HEK293 (cell line): ENCODE data around the gene NFATC2IP.

Source experiments
- CTCF ChIA-PET: fragments of 350-600 bp; formaldehyde crosslinking; extraction: SDS; loops from one replicate; lab custom pipeline; 2021; ENCODE audit warnings: antibody characterized with exemption; lab: Yijun Ruan, JAX
- POLR2A ChIA-PET: fragments of 300-600 bp; formaldehyde crosslinking; extraction: SDS; loops from one replicate; lab custom pipeline; 2020; ENCODE audit warnings: antibody characterized with exemption, inconsistent platforms; lab: Yijun Ruan, JAX
- H3K27ac ChIP-seq: fragments of 200-500 bp; sonication (Bioruptor generic); 2 replicates; pipeline ENCODE4 v1.5.1; 2014; ENCODE audit warnings: low read depth, low read length, control low read depth, inconsistent platforms; ENCODE audit errors: extremely low read depth
- H3K36me3 ChIP-seq, 2 experiments: fragments of 200-500 bp in 1 of 2; sonication (Bioruptor generic) in 1 of 2; 1 replicate in 1 of 2; 2 replicates in 1 of 2; pipeline ENCODE4 v1.5.1; 2014 to 2017; ENCODE audit warnings: inconsistent platforms in 2 of 2, low read length in 2 of 2; ENCODE audit not compliant: control insufficient read depth in 2 of 2, insufficient read depth in 1 of 2
- H3K4me1 ChIP-seq: fragments of 200-500 bp; sonication (Bioruptor generic); 2 replicates; pipeline ENCODE4 v1.5.1; 2014; ENCODE audit warnings: mild to moderate bottlenecking, low read length, inconsistent platforms; ENCODE audit not compliant: control insufficient read depth, insufficient read depth
- H3K4me3 ChIP-seq: 2 replicates; pipeline ENCODE4 v1.5.1; 2011; ENCODE audit warnings: low read depth, mild to moderate bottlenecking, control low read depth, low read length, moderate library complexity
- H3K9me3 ChIP-seq: fragments of 200-500 bp; sonication (Bioruptor generic); 2 replicates; pipeline ENCODE4 v1.5.1; 2014; ENCODE audit warnings: low read depth, low read length, inconsistent platforms; ENCODE audit not compliant: control insufficient read depth, insufficient read depth
- BCL6B ChIP-seq: fragments of 450-650 bp; formaldehyde crosslinking; IDR thresholded peaks from 2 replicates; pipeline ENCODE4 v1.5.1; 2017; ENCODE audit warnings: missing biosample characterization, missing genetic modification characterization
- GLIS2 ChIP-seq: fragments of 450-650 bp; formaldehyde crosslinking; IDR thresholded peaks from 2 replicates; pipeline ENCODE4 v1.5.1; 2016; ENCODE audit warnings: missing biosample characterization, missing genetic modification characterization
- SALL2 ChIP-seq: fragments of 450-650 bp; formaldehyde crosslinking; IDR thresholded peaks from 2 replicates; pipeline ENCODE4 v1.5.0; 2017; ENCODE audit warnings: missing biosample characterization, mild to moderate bottlenecking, missing genetic modification characterization, borderline replicate concordance
- SCRT1 ChIP-seq: fragments of 450-650 bp; formaldehyde crosslinking; IDR thresholded peaks from 2 replicates; pipeline ENCODE4 v1.5.1; 2016; ENCODE audit warnings: missing biosample characterization, missing genetic modification characterization, borderline replicate concordance
- ZNF121 ChIP-seq: fragments of 450-650 bp; formaldehyde crosslinking; IDR thresholded peaks from 2 replicates; pipeline ENCODE4 v1.5.1; 2016; ENCODE audit warnings: missing biosample characterization, missing genetic modification characterization
- ZNF146 ChIP-seq: fragments of 450-650 bp; formaldehyde crosslinking; IDR thresholded peaks from 2 replicates; pipeline ENCODE4 v1.5.1; 2016; ENCODE audit warnings: missing biosample characterization, missing genetic modification characterization
- ZNF335 ChIP-seq: fragments of 450-650 bp; formaldehyde crosslinking; conservative IDR thresholded peaks from 2 replicates; pipeline ENCODE4 v1.5.1; 2016; ENCODE audit warnings: missing biosample characterization, missing genetic modification characterization
- ZNF423 ChIP-seq: fragments of 450-650 bp; formaldehyde crosslinking; IDR thresholded peaks from 2 replicates; pipeline ENCODE4 v1.5.1; 2016; ENCODE audit warnings: missing biosample characterization, missing genetic modification characterization
- ZNF473 ChIP-seq: fragments of 450-650 bp; formaldehyde crosslinking; IDR thresholded peaks from 2 replicates; pipeline ENCODE4 v1.5.1; 2017; ENCODE audit warnings: missing biosample characterization, missing genetic modification characterization
- ZNF544 ChIP-seq: fragments of 450-650 bp; formaldehyde crosslinking; IDR thresholded peaks from 2 replicates; pipeline ENCODE4 v1.5.0; 2017; ENCODE audit warnings: missing biosample characterization, missing genetic modification characterization
- ZNF561 ChIP-seq: fragments of 450-650 bp; IDR thresholded peaks from 2 replicates; pipeline ENCODE4 v1.5.1; 2018; ENCODE audit warnings: missing biosample characterization, missing genetic modification characterization, borderline replicate concordance
- ZNF585B ChIP-seq: fragments of 450-650 bp; formaldehyde crosslinking; IDR thresholded peaks from 2 replicates; pipeline ENCODE4 v1.5.1; 2016; ENCODE audit warnings: missing biosample characterization, missing genetic modification characterization
- ZNF621 ChIP-seq: fragments of 450-650 bp; formaldehyde crosslinking; IDR thresholded peaks from 2 replicates; pipeline ENCODE4 v1.5.1; 2017; ENCODE audit warnings: missing biosample characterization, missing genetic modification characterization
- ZNF677 ChIP-seq: fragments of 450-650 bp; IDR thresholded peaks from 2 replicates; pipeline ENCODE4 v1.5.0; 2018; ENCODE audit warnings: missing biosample characterization, mild to moderate bottlenecking, missing genetic modification characterization, moderate library complexity
- ZNF747 ChIP-seq: fragments of 450-650 bp; formaldehyde crosslinking; IDR thresholded peaks from 2 replicates; pipeline ENCODE4 v1.5.1; 2016; ENCODE audit warnings: missing biosample characterization, missing genetic modification characterization
- ZNF776 ChIP-seq: fragments of 450-650 bp; formaldehyde crosslinking; IDR thresholded peaks from 2 replicates; pipeline ENCODE4 v1.5.0; 2017; ENCODE audit warnings: missing biosample characterization, missing genetic modification characterization, borderline replicate concordance
- TF ChIP-seq, protein P1 (sequence below): fragments of 450-650 bp; formaldehyde crosslinking; IDR thresholded peaks from 2 replicates; pipeline ENCODE4 v1.5.1; 2016; ENCODE audit warnings: missing biosample characterization, missing genetic modification characterization
- TF ChIP-seq, protein P2 (sequence below): fragments of 450-650 bp; formaldehyde crosslinking; IDR thresholded peaks from 2 replicates; pipeline ENCODE4 v1.5.1; 2016; ENCODE audit warnings: missing biosample characterization, missing genetic modification characterization
- TF ChIP-seq, protein P3 (sequence below): fragments of 450-650 bp; formaldehyde crosslinking; IDR thresholded peaks from 2 replicates; pipeline ENCODE4 v1.5.1; 2016; ENCODE audit warnings: missing biosample characterization, missing genetic modification characterization, borderline replicate concordance
- TF ChIP-seq, protein P4 (sequence below): IDR thresholded peaks from 2 replicates; pipeline ENCODE4 v1.6.1; 2011; ENCODE audit warnings: mild to moderate bottlenecking, low read depth, low read length, borderline replicate concordance
- TF ChIP-seq, protein P5 (sequence below): fragments of 450-650 bp; formaldehyde crosslinking; IDR thresholded peaks from 2 replicates; pipeline ENCODE4 v1.5.1; 2016; ENCODE audit warnings: missing biosample characterization, missing genetic modification characterization
- TF ChIP-seq, protein P6 (sequence below): fragments of 450-650 bp; formaldehyde crosslinking; IDR thresholded peaks from 2 replicates; pipeline ENCODE4 v1.5.1; 2016; ENCODE audit warnings: missing biosample characterization, missing genetic modification characterization

Gene NFATC2IP

GRCh38 chr16:28913946-28914724 lies 36.6 kb upstream of the NFATC2IP start (continued):
- no peak for TF ChIP-seq ZNF776 (tag by site-specific recombination)
- TF ChIP-seq ZNF677 (tag by site-specific recombination), result no peak
- TF ChIP-seq SALL2, result no peak
- TF ChIP-seq, protein P1, sequence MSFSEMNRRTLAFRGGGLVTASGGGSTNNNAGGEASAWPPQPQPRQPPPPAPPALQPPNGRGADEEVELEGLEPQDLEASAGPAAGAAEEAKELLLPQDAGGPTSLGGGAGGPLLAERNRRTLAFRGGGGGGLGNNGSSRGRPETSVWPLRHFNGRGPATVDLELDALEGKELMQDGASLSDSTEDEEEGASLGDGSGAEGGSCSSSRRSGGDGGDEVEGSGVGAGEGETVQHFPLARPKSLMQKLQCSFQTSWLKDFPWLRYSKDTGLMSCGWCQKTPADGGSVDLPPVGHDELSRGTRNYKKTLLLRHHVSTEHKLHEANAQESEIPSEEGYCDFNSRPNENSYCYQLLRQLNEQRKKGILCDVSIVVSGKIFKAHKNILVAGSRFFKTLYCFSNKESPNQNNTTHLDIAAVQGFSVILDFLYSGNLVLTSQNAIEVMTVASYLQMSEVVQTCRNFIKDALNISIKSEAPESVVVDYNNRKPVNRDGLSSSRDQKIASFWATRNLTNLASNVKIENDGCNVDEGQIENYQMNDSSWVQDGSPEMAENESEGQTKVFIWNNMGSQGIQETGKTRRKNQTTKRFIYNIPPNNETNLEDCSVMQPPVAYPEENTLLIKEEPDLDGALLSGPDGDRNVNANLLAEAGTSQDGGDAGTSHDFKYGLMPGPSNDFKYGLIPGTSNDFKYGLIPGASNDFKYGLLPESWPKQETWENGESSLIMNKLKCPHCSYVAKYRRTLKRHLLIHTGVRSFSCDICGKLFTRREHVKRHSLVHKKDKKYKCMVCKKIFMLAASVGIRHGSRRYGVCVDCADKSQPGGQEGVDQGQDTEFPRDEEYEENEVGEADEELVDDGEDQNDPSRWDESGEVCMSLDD (tag by site-specific recombination), result no peak
- TF ChIP-seq, protein P2, sequence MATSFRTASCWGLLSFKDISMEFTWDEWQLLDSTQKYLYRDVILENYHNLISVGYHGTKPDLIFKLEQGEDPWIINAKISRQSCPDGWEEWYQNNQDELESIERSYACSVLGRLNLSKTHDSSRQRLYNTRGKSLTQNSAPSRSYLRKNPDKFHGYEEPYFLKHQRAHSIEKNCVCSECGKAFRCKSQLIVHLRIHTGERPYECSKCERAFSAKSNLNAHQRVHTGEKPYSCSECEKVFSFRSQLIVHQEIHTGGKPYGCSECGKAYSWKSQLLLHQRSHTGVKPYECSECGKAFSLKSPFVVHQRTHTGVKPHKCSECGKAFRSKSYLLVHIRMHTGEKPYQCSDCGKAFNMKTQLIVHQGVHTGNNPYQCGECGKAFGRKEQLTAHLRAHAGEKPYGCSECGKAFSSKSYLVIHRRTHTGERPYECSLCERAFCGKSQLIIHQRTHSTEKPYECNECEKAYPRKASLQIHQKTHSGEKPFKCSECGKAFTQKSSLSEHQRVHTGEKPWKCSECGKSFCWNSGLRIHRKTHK, result no peak
- TF ChIP-seq ZNF423 (tag by site-specific recombination), result no peak
- TF ChIP-seq ZNF747 (tag by site-specific recombination), result no peak
- TF ChIP-seq SCRT1 (tag by site-specific recombination), result no peak
- no peak for TF ChIP-seq BCL6B (tag by site-specific recombination)

DNA sequence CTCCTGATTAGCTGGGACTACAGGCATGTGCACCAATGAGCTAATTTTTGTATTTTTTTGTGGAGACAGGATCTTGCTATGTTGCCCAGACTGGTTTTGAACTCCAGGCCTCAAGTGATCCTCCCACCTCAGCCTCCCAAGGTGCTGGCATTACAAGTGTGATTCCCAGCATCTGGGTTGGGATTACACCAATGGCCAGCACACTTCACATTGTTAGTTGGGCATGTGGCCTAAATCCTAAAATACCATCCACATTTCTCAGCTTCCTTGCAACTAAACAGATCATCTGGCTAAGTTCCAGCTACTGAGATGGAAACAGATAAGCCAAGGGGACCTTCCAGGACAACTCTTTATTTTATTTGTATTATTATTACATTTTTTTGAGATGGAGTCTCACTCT lies 35.6 kb upstream of the NFATC2IP start:
- no peak overlapping the region for H3K27ac ChIP-seq
- ChIA-PET POLR2A (interaction anchor here (1.3 to 1.8 kb wide), 2 partner anchors 10 to 35 kb away, joined by 4 to 7 read pairs; partner anchors contain the start of genes NFATC2IP and RABEP2), CTCF (interaction anchor here (0.6 to 0.9 kb wide), 2 partner anchors 24 to 59 kb away, joined by 3 to 4 read pairs; no protein-coding TSS in a partner anchor)
- H3K9me3 ChIP-seq, result no peaks in the 10 kb centered on the region
- H3K36me3 ChIP-seq, result peaks cover 0 to 13% of the 10 kb centered on the region in 2 experiments; a peak in 2 of 3 replicates
- H3K4me3 ChIP-seq, result no peak overlapping the region
- H3K4me1 ChIP-seq, result no peaks in the 10 kb centered on the region
- TF ChIP-seq ZNF121 (tag by site-specific recombination), result peak; percentile 58; the same call in 1 of the 2 replicates
- TF ChIP-seq ZNF335 (tag by site-specific recombination), result no peak
- TF ChIP-seq ZNF621 (tag by site-specific recombination), result no peak
- no peak for TF ChIP-seq GLIS2 (tag by site-specific recombination)
- TF ChIP-seq ZNF561, result no peak
- no peak for TF ChIP-seq ZNF473 (tag by site-specific recombination)
- TF ChIP-seq ZNF146 (tag by site-specific recombination), result no peak
- TF ChIP-seq, protein P3, sequence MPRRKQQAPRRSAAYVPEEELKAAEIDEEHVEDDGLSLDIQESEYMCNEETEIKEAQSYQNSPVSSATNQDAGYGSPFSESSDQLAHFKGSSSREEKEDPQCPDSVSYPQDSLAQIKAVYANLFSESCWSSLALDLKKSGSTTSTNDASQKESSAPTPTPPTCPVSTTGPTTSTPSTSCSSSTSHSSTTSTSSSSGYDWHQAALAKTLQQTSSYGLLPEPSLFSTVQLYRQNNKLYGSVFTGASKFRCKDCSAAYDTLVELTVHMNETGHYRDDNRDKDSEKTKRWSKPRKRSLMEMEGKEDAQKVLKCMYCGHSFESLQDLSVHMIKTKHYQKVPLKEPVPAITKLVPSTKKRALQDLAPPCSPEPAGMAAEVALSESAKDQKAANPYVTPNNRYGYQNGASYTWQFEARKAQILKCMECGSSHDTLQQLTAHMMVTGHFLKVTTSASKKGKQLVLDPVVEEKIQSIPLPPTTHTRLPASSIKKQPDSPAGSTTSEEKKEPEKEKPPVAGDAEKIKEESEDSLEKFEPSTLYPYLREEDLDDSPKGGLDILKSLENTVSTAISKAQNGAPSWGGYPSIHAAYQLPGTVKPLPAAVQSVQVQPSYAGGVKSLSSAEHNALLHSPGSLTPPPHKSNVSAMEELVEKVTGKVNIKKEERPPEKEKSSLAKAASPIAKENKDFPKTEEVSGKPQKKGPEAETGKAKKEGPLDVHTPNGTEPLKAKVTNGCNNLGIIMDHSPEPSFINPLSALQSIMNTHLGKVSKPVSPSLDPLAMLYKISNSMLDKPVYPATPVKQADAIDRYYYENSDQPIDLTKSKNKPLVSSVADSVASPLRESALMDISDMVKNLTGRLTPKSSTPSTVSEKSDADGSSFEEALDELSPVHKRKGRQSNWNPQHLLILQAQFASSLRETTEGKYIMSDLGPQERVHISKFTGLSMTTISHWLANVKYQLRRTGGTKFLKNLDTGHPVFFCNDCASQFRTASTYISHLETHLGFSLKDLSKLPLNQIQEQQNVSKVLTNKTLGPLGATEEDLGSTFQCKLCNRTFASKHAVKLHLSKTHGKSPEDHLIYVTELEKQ, result no peak
- TF ChIP-seq ZNF544 (tag by site-specific recombination), result no peak
- TF ChIP-seq, protein P4, sequence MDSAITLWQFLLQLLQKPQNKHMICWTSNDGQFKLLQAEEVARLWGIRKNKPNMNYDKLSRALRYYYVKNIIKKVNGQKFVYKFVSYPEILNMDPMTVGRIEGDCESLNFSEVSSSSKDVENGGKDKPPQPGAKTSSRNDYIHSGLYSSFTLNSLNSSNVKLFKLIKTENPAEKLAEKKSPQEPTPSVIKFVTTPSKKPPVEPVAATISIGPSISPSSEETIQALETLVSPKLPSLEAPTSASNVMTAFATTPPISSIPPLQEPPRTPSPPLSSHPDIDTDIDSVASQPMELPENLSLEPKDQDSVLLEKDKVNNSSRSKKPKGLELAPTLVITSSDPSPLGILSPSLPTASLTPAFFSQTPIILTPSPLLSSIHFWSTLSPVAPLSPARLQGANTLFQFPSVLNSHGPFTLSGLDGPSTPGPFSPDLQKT, result no peak
- no peak for TF ChIP-seq ZNF585B
- TF ChIP-seq, protein P5, sequence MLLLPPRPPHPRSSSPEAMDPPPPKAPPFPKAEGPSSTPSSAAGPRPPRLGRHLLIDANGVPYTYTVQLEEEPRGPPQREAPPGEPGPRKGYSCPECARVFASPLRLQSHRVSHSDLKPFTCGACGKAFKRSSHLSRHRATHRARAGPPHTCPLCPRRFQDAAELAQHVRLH (tag by site-specific recombination), result no peak
- TF ChIP-seq, protein P6, sequence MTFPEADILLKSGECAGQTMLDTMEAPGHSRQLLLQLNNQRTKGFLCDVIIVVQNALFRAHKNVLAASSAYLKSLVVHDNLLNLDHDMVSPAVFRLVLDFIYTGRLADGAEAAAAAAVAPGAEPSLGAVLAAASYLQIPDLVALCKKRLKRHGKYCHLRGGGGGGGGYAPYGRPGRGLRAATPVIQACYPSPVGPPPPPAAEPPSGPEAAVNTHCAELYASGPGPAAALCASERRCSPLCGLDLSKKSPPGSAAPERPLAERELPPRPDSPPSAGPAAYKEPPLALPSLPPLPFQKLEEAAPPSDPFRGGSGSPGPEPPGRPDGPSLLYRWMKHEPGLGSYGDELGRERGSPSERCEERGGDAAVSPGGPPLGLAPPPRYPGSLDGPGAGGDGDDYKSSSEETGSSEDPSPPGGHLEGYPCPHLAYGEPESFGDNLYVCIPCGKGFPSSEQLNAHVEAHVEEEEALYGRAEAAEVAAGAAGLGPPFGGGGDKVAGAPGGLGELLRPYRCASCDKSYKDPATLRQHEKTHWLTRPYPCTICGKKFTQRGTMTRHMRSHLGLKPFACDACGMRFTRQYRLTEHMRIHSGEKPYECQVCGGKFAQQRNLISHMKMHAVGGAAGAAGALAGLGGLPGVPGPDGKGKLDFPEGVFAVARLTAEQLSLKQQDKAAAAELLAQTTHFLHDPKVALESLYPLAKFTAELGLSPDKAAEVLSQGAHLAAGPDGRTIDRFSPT (tag by site-specific recombination), result no peak
